ENCODE results near the gene C3orf22.

DNA sequence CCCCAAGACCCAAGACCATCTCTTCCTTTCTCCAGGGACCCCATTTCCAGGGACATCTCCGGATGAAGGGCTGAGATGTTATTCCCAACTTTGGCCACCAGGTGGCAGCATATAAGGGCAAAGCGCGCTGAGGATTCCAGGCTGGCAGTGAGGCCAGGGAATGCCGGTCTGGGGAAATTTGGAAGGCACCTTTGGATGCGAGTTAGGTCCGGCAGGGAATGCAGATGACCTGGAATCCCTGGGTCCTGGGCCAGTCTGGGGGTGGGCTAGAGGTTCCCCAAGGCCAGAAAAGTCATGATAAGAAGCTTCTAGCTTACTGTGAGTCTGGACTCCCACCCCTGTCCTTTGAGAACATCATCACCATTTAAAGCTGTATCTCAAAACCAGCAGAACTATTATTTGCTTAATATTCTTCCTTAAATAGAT lies 36.4 kb downstream of the C3orf22 start:
- TF ChIP-seq, protein P1, sequence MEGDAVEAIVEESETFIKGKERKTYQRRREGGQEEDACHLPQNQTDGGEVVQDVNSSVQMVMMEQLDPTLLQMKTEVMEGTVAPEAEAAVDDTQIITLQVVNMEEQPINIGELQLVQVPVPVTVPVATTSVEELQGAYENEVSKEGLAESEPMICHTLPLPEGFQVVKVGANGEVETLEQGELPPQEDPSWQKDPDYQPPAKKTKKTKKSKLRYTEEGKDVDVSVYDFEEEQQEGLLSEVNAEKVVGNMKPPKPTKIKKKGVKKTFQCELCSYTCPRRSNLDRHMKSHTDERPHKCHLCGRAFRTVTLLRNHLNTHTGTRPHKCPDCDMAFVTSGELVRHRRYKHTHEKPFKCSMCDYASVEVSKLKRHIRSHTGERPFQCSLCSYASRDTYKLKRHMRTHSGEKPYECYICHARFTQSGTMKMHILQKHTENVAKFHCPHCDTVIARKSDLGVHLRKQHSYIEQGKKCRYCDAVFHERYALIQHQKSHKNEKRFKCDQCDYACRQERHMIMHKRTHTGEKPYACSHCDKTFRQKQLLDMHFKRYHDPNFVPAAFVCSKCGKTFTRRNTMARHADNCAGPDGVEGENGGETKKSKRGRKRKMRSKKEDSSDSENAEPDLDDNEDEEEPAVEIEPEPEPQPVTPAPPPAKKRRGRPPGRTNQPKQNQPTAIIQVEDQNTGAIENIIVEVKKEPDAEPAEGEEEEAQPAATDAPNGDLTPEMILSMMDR (IDR thresholded peaks at IDR 0.05; ENCODE audit: low read depth, low read length), result peak; percentile 88
- no peak for TF ChIP-seq EZH2phosphoT487 (IDR thresholded peaks at IDR 0.05; ENCODE audit: low read depth)
